GOT3 (cell line): ENCODE data around the gene RASGEF1C.

ENCODE experiments used
- DNase-seq: peaks from one replicate; lab custom pipeline; 2025; ENCODE audit warnings: mixed read lengths; lab: John Stamatoyannopoulos, UW

The RASGEF1C gene

GRCh38 chr5:180119031-180119902 is 89.7 kb downstream of the RASGEF1C start:
- DNase-seq, result no peak

- DNase-seq, result no peak
Observed at GRCh38 chr5:180118391-180118791, 90.6 kb downstream of the RASGEF1C start.

- no peak for DNase-seq
Observed at GRCh38 chr5:180117000-180117725, 91.8 kb downstream of the RASGEF1C start.

GRCh38 chr5:180116077-180116999 is 92.7 kb downstream of the RASGEF1C start:
- DNase-seq, result no peak

- no peak for DNase-seq
Observed at GRCh38 chr5:180115326-180116076, 93.5 kb downstream of the RASGEF1C start.

GRCh38 chr5:180114304-180115003 is 94.6 kb downstream of the RASGEF1C start:
- DNase-seq, result no peak

GRCh38 chr5:180113660-180114303 is 95.2 kb downstream of the RASGEF1C start:
- no peak for DNase-seq

GRCh38 chr5:180112181-180112861 is 96.7 kb downstream of the RASGEF1C start:
- DNase-seq, result no peak

GRCh38 chr5:180111273-180112002 is 97.6 kb downstream of the RASGEF1C start:
- DNase-seq, result no peak

GRCh38 chr5:180109920-180110319 is 99.1 kb downstream of the RASGEF1C start:
- no peak for DNase-seq

GRCh38 chr5:180107005-180107404 is 102.0 kb downstream of the RASGEF1C start:
- no peak for DNase-seq

GRCh38 chr5:180105827-180106312 is 103.1 kb downstream of the RASGEF1C start:
- DNase-seq, result no peak

- DNase-seq, result no peak
Observed at GRCh38 chr5:180104168-180104530, 104.9 kb downstream of the RASGEF1C start.

GRCh38 chr5:180103487-180104167 is 105.4 kb downstream of the RASGEF1C start:
- DNase-seq, result no peak

- DNase-seq, result no peak
Observed at GRCh38 chr5:180102636-180103035, 106.4 kb downstream of the RASGEF1C start.

- no peak for DNase-seq
Observed at GRCh38 chr5:180101451-180102105, 107.4 kb downstream of the RASGEF1C start.

GRCh38 chr5:180100621-180101450 is 108.2 kb downstream of the RASGEF1C start:
- no peak for DNase-seq
